ENCODE results near the gene NOX5. TPM values are rescaled to one million over a fixed set of nuclear protein-coding genes. Genes with fewer than 3 reads are reported as not detected.

The NOX5 gene
- total RNA-seq, 1 donor from 2014 or later, result 0.09 TPM

- peaks cover 2% of the 10 kb centered on the region for H3K9me3 Mint-ChIP-seq (ENCODE audit: unreplicated experiment)
These were observed 25.2 kb downstream of the NOX5 start for GRCh38 chr15:69039516-69040225.

GRCh38 chr15:69042531-69042930 is 28.0 kb downstream of the NOX5 start:
- peaks cover 13% of the 10 kb centered on the region for H3K27me3 Mint-ChIP-seq (ENCODE audit: low read depth, unreplicated experiment)

More at GRCh38 chr15:69039516-69040225, 25.2 kb downstream of the NOX5 start:
- no peak for DNase-seq (ENCODE audit: low read depth)
- peaks cover 38% of the 10 kb centered on the region for H3K27me3 ChIP-seq (ENCODE audit: insufficient read depth, low read length)
- H3K79me2 ChIP-seq (ENCODE audit: insufficient read depth, low read length), result no peaks in the 10 kb centered on the region
- no peaks in the 10 kb centered on the region for H3K36me3 Mint-ChIP-seq (ENCODE audit: low read depth, unreplicated experiment)
- H3K4me3 ChIP-seq (ENCODE audit: insufficient read depth, low read depth, low read length), result no peak overlapping the region
- H3K4me2 ChIP-seq (ENCODE audit: low read length), result no peak overlapping the region
- H3K9ac ChIP-seq (ENCODE audit: low read length), result no peak overlapping the region
- H3K27ac Mint-ChIP-seq (ENCODE audit: unreplicated experiment), result no peak overlapping the region
- no peak overlapping the region for H3K27ac ChIP-seq (ENCODE audit: low read depth, low read length)
- peaks cover 6% of the 10 kb centered on the region for H3K4me1 Mint-ChIP-seq (ENCODE audit: low read depth, unreplicated experiment)
- FAIRE-seq, result no peak
- no peak overlapping the region for H3K4me3 Mint-ChIP-seq (ENCODE audit: unreplicated experiment)
- H3K4me1 ChIP-seq (ENCODE audit: insufficient read depth, low read length), result peaks cover 13% of the 10 kb centered on the region
- no peak overlapping the region for H2AFZ ChIP-seq (ENCODE audit: low read depth, low read length)
- no peaks in the 10 kb centered on the region for H3K9me3 ChIP-seq (ENCODE audit: insufficient read depth, low read depth, low read length)
- H3K36me3 ChIP-seq (ENCODE audit: insufficient read depth, low read length), result no peaks in the 10 kb centered on the region
- H4K20me1 ChIP-seq (ENCODE audit: insufficient read depth, low read length), result no peaks in the 10 kb centered on the region
- peaks cover 14% of the 10 kb centered on the region for H3K27me3 Mint-ChIP-seq (ENCODE audit: low read depth, unreplicated experiment)
- TF ChIP-seq CTCF (IDR thresholded peaks at IDR 0.05; ENCODE audit: insufficient read depth, low read depth, low read length), result no peak
- TF ChIP-seq EZH2 (IDR thresholded peaks at IDR 0.05; ENCODE audit: insufficient read depth, low read length), result no peak

More at GRCh38 chr15:69042531-69042930, 28.0 kb downstream of the NOX5 start:
- Mint-ChIP-seq H3K4me1 (ENCODE audit: low read depth, unreplicated experiment) (peaks cover 12% of the 10 kb centered on the region), H3K4me3 (ENCODE audit: unreplicated experiment) (no peak overlapping the region), H3K36me3 (ENCODE audit: low read depth, unreplicated experiment) (no peaks in the 10 kb centered on the region), H3K9me3 (ENCODE audit: unreplicated experiment) (peaks cover 2% of the 10 kb centered on the region), H3K27ac (ENCODE audit: unreplicated experiment) (no peak overlapping the region)
- Histone ChIP-seq H3K36me3 (ENCODE audit: insufficient read depth, low read length) (no peaks in the 10 kb centered on the region), H3K27me3 (ENCODE audit: insufficient read depth, low read length) (peaks cover 25% of the 10 kb centered on the region), H3K27ac (ENCODE audit: low read depth, low read length) (no peak overlapping the region), H2AFZ (ENCODE audit: low read depth, low read length) (no peak overlapping the region), H3K79me2 (ENCODE audit: insufficient read depth, low read length) (no peaks in the 10 kb centered on the region), H3K9me3 (ENCODE audit: insufficient read depth, low read depth, low read length) (no peaks in the 10 kb centered on the region), H3K4me3 (ENCODE audit: insufficient read depth, low read depth, low read length) (no peak overlapping the region), H4K20me1 (ENCODE audit: insufficient read depth, low read length) (no peaks in the 10 kb centered on the region), H3K4me1 (ENCODE audit: insufficient read depth, low read length) (peaks cover 11% of the 10 kb centered on the region), H3K9ac (ENCODE audit: low read length) (no peak overlapping the region), H3K4me2 (ENCODE audit: low read length) (no peak overlapping the region)
- no peak for FAIRE-seq
- TF ChIP-seq EZH2 (IDR thresholded peaks at IDR 0.05; ENCODE audit: insufficient read depth, low read length) (no peak), CTCF (IDR thresholded peaks at IDR 0.05; ENCODE audit: insufficient read depth, low read depth, low read length) (no peak)
- DNase-seq (ENCODE audit: low read depth), result no peak
